Measurements from ENCODE around the gene SLC38A8.

- TF ChIP-seq CTCF (IDR thresholded peaks at IDR 0.05): no peak
- no peak for TF ChIP-seq POLR2A (IDR thresholded peaks at IDR 0.05)
- TF ChIP-seq EP300 (IDR thresholded peaks at IDR 0.05; ENCODE audit: low read depth): no peak
- no peak for TF ChIP-seq POLR2AphosphoS5 (IDR thresholded peaks at IDR 0.05)
Observed at GRCh38 chr16:84079664-84080063, 37.1 kb upstream of the SLC38A8 start.
